Cardiac muscle cell (in vitro differentiated cells and primary cell): ENCODE measurements around the gene DIDO1. TPM values are rescaled to one million over a fixed set of nuclear protein-coding genes. Genes with fewer than 3 reads are reported as not detected.
A peak's percentile ranks its signal among the peaks of the same experiment; 100 is the strongest.

ENCODE experiments used
- DNase-seq, 2 donors: peaks; one replicate each; pipeline versions ENCODE4 v3.0.0 to v3.0.0-alpha.2; 2010 to 2017; ENCODE audit warnings: low read depth in 1 of 2, low spot score in 1 of 2
- H3K27ac ChIP-seq: fragments of 200-600 bp; sonication (generic); 2 replicates; pipeline ENCODE4 v1.5.1; 2016
- H3K27me3 ChIP-seq: fragments of 200-600 bp; sonication (generic); 2 replicates; pipeline ENCODE4 v1.6.0; 2016; ENCODE audit warnings: control low read depth
- H3K36me3 ChIP-seq: fragments of 200-600 bp; sonication (generic); 2 replicates; pipeline ENCODE4 v1.5.1; 2016; ENCODE audit warnings: control low read depth
- H3K4me1 ChIP-seq: fragments of 200-600 bp; sonication (generic); 2 replicates; pipeline ENCODE4 v1.8.1; 2017; ENCODE audit warnings: low read depth, mild to moderate bottlenecking, mixed run types
- H3K4me3 ChIP-seq: fragments of 200-600 bp; sonication (generic); 2 replicates; pipeline ENCODE4 v1.5.1; 2016; ENCODE audit warnings: mild to moderate bottlenecking
- H3K9me3 ChIP-seq: fragments of 200-600 bp; sonication (generic); 2 replicates; pipeline ENCODE4 v1.5.1; 2017; ENCODE audit warnings: low read depth, mild to moderate bottlenecking, control low read depth
- polyA plus RNA-seq: library from polyadenylated mRNA; unstranded; fragments of >200 nt; fragmentation: Nextera tagmentation; extraction: Ambion mirVana; gene quantifications from 2 replicates; pipeline ENCODE4 v1.2.1, GENCODE V29; 2016
- total RNA-seq: library from RNA; depleted of rRNA; stranded (reverse); fragments of >200 nt; gene quantifications from 2 replicates; pipeline ENCODE4 v1.2.3, GENCODE V29; 2016
- TF ChIP-seq, protein P1 (sequence below): IDR thresholded peaks from 2 replicates; pipeline ENCODE4 v1.5.1; 2012; ENCODE audit warnings: low read depth, mild to moderate bottlenecking, low read length

DIDO1 gene
- total and polyA plus RNA-seq, 2 experiments from 2014 or later, result 28.3 to 69.2 TPM

DNA sequence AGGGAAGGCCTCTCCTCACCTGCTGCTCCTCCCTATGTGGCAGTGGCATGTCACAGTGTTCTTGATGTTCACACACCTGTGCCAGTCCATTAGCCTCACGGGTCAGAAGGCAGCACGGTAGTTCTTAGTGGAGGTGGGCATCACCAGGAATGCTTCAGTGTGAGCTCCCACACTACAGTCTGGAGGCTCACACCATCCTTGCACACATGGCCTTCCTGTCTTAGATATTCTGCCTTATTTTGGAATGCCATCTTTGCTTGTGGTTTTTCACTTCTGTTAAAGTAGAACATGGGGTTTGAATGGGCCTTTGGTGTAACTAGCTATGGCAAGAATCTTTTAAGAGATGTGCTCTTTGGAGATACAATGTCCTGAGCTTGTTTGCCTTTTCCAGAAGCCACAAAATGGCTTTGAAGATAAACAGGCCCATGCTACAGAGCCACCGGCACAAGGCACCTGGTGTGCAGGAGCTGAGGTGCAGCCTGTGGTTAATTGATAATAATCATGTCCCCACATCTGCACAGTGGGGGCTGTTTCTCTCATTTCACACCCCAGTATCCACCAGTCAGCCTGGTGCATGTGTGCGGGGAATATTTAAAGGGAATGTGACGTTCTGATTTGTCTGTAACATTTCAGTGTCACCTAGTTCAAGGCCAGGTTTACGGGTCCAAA, 23.0 kb upstream of the DIDO1 start:
- H3K27ac ChIP-seq, result no peak overlapping the region
- TF ChIP-seq, protein P1, sequence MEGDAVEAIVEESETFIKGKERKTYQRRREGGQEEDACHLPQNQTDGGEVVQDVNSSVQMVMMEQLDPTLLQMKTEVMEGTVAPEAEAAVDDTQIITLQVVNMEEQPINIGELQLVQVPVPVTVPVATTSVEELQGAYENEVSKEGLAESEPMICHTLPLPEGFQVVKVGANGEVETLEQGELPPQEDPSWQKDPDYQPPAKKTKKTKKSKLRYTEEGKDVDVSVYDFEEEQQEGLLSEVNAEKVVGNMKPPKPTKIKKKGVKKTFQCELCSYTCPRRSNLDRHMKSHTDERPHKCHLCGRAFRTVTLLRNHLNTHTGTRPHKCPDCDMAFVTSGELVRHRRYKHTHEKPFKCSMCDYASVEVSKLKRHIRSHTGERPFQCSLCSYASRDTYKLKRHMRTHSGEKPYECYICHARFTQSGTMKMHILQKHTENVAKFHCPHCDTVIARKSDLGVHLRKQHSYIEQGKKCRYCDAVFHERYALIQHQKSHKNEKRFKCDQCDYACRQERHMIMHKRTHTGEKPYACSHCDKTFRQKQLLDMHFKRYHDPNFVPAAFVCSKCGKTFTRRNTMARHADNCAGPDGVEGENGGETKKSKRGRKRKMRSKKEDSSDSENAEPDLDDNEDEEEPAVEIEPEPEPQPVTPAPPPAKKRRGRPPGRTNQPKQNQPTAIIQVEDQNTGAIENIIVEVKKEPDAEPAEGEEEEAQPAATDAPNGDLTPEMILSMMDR, result no peak
- H3K36me3 ChIP-seq, result peaks cover 26% of the 10 kb centered on the region
- H3K27me3 ChIP-seq, result no peaks in the 10 kb centered on the region
- no peaks in the 10 kb centered on the region for H3K9me3 ChIP-seq
- DNase-seq, result no peak
- no peak overlapping the region for H3K4me3 ChIP-seq
- H3K4me1 ChIP-seq, result peaks cover 17% of the 10 kb centered on the region

DNA sequence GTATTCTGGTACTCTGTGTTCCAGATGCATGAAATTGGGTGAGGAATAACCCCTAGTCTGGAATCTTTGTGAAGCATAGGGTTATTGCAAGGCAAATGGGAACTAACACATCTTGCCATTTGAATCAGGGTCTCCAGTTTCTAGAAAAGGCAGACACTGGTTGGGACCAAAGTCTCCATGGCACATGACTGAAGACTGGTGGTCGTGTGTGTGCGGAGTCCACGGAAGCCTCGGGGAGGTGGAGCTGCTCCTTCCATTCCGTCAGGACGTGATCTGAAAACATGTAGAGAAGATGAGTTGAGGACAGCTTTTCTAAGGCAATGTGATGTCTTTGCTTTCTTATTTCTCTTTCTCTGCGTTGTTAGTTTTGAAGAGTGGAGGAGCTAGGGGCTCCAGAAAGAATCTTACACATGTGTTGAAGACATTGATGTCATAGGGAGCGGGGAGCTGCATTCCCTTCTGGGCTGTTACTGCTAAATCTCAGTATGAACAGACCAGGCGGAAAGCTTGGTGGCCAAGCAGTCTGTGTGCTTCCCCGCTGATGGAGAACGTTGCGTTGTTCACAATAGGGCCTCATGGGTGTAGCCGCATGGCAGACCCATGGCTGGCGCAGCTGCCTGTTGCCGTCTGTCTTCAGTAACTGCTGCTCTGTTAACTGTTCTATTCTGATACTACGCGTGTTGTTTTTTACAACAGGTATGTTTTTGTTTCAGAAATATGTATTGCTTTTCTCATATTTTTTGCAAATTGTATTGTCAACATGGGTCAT, 21.4 kb upstream of the DIDO1 start:
- DNase-seq, result no peak
- Histone ChIP-seq H3K36me3 (peaks cover 39% of the 10 kb centered on the region), H3K27ac (peak overlapping the region; percentile 55), H3K27me3 (no peaks in the 10 kb centered on the region), H3K4me3 (no peak overlapping the region), H3K9me3 (no peaks in the 10 kb centered on the region), H3K4me1 (peaks cover 10% of the 10 kb centered on the region)
- TF ChIP-seq, protein P1, result no peak

DNA sequence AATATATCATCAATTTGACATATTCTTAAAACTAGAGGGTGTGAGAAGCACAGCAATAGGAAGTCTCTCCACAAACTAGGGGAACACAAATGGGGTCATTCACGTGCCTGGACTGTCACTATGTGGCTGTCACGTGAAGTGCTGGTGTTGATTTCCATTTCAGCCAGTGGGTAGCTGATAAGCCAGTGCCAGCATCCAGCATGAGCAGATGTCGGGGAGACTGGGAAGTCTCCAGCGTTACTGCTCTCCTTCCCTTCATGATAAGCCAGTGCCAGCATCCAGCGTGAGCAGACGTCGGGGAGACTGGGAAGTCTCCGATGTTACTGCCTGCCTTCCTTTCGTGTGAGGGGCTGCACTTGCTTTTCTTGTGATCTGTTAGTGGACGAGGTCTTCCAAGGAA, 20.6 kb upstream of the DIDO1 start:
- peaks cover 10% of the 10 kb centered on the region for H3K4me1 ChIP-seq
- H3K9me3 ChIP-seq, result no peaks in the 10 kb centered on the region
- H3K36me3 ChIP-seq, result peaks cover 41% of the 10 kb centered on the region
- peak overlapping the region; percentile 55 for H3K27ac ChIP-seq
- no peaks in the 10 kb centered on the region for H3K27me3 ChIP-seq
- no peak overlapping the region for H3K4me3 ChIP-seq
- DNase-seq, result peak; percentile 65 to 80
- TF ChIP-seq, protein P1, result no peak

DNA sequence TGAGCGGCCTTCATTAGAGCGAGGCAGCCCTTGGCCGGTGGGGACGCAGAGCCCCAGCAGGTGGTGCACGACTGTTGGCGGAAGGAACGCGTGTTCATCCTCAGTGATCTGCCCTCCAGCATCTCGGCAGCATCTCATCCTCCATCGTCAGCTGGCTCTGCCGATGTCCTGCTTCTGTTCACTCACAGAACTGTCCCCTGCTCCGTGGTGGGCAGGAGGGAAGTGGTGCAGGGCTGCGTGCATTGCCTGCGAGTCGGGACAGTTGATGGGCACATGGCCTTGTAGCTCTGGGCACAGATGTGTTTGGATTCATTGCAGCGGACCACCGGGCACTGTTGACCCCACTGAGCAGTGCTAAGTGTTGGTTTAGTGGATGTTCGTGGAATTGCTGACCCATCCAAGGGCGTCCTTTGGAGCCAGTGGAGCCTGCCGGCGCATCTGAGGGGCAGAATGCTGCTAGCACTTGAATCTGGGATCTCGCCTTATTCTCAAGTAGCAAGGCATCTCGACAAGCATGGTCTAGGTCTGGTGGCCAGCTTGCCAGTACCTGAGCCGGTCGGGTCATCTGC, 19.6 kb upstream of the DIDO1 start:
- H3K36me3 ChIP-seq, result peaks cover 45% of the 10 kb centered on the region
- TF ChIP-seq, protein P1, result no peak
- no peaks in the 10 kb centered on the region for H3K9me3 ChIP-seq
- no peak overlapping the region for H3K4me3 ChIP-seq
- H3K27ac ChIP-seq, result no peak overlapping the region
- DNase-seq, result no peak
- H3K4me1 ChIP-seq, result peaks cover 10% of the 10 kb centered on the region
- H3K27me3 ChIP-seq, result no peaks in the 10 kb centered on the region

DNA sequence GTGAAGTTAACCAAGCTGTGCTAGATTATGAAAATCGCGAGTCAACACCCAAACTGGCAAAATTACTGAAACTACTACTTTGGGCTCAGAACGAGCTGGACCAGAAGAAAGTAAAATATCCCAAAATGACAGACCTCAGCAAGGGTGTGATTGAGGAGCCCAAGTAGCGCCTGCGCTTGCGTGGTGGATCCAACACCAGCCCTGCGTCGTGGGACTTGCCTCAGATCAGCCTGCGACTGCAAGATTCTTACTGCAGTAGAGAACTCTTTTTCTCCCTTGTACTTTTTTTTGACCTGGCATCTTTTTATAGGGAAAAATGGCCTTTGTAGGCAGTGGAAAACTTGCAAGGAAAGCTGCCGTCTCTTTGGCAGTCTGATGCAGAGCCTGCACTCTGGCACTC, 18.4 kb upstream of the DIDO1 start:
- H3K27me3 ChIP-seq, result no peaks in the 10 kb centered on the region
- peaks cover 45% of the 10 kb centered on the region for H3K36me3 ChIP-seq
- TF ChIP-seq, protein P1, result no peak
- no peaks in the 10 kb centered on the region for H3K9me3 ChIP-seq
- DNase-seq, result no peak
- no peak overlapping the region for H3K4me3 ChIP-seq
- H3K27ac ChIP-seq, result no peak overlapping the region
- H3K4me1 ChIP-seq, result peaks cover 11% of the 10 kb centered on the region
